DMS 273 (cell line): ENCODE measurements around the gene HDAC4.

ENCODE experiments used
- DNase-seq: peaks from one replicate; lab custom pipeline; 2025; ENCODE audit not compliant: unreplicated experiment; lab: John Stamatoyannopoulos, UW

HDAC4 gene

DNA sequence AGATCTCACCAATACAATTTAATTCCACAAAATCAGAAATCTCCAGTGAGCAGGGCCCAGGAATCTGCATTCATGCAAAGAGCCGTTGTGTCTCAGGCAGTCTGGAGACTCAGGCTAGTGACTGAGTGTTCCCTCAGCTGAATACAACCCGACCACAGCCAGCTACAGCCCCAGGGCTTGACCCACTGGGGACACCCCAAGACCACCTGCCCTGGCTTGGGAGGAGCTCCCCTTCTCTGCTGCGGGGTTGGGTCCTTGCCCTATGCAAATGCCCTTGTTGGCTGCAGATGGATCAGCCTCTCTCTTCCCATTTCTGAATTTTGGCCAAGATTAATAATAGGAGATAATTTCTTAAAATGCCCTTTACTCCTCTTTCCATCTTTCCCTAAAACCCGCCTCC, 395.2 kb downstream of the HDAC4 start:
- DNase-seq, result no peak

GRCh38 chr2:239004274-239005015, 396.4 kb downstream of the HDAC4 start:
- DNase-seq, result no peak

GRCh38 chr2:239003624-239004273, 397.1 kb downstream of the HDAC4 start:
- no peak for DNase-seq

GRCh38 chr2:239002954-239003623, 397.7 kb downstream of the HDAC4 start:
- DNase-seq, result no peak

DNA sequence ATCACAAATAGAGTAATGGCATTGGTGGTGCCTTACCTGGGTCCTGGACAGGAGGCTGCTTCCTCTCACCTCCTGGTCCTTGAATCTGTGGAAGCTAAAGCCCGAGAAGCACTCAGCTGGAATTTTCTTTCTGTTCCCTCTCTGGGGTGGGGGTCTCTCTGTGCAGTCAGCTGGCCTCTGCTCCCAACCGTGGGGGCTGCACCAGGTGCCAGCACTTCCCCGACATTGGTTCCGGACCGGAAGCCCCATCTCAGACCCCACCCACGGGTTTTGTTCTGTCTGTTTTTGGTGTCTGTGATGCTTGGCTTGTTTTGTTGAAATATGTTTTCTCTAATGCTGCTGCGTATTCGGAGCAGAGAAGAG, 398.2 kb downstream of the HDAC4 start:
- no peak for DNase-seq

DNA sequence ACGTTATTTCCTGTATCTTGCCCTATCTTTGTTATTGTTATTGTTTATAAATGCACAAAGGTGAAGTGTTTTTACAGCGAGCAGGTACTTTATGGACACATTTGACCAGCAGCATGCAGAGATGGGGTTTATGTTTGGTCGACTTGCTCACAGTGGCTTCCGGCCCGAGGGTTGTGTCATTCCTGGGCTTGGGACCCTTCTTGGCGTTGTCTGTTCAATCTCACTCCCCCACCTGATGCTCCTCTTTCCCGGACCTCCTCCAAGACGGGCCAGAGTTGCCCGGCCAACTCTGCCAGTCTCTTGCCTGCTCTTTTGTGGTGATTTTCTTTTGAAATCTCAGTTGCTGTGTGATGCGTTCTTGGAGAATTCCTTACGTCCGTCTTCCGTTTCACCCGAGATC, 399.0 kb downstream of the HDAC4 start:
- no peak for DNase-seq

- no peak for DNase-seq
Observed at GRCh38 chr2:239000500-239001073, 400.2 kb downstream of the HDAC4 start.

- DNase-seq, result no peak
Observed at GRCh38 chr2:239000089-239000488, 400.7 kb downstream of the HDAC4 start.

DNA sequence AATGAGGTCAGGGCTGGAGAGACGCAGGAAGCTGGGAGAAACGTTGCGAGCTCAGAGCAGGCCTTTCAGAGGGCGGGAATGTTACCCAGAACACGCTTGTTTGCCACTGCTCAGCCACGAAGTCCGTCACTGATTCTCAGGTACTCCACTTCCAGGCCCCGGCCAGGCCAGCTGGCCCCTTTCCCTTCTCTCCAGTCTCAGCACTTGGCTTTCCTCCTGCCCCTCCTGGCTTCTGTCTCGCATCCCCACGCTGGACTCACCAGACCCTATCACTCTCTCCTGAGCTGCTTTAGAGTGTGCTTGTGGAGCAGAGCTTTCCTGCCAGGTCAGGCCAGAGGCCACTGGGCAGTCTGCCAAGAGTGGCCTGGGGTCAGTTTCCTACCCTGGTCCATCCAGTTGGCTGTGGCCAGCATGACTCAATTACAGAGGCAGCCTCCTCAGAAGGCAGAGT, 401.5 kb downstream of the HDAC4 start:
- no peak for DNase-seq

DNA sequence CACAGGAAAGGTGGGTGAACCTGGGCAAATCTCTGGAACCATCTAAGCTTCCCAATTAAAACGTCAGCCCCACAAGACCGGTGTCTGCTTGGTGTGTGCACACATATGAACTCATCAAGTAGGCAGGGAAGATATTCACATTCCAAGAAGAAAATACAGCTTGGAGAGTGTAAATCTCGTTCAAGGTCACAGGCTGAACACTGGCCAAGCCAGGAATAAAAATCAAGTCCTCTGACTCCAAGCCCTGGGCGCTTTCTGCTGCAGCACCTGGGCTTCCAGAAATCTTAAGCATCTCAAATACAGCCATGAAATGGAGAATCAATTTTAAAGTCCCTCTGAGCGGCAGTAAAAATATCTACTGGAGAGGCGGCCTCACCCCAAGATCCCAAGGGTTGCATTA, 402.0 kb downstream of the HDAC4 start:
- no peak for DNase-seq
